ENCODE data around the gene TWNK. TPM values are rescaled to one million over a fixed set of nuclear protein-coding genes. Genes with fewer than 3 reads are reported as not detected.

TWNK gene
- total RNA-seq, 1 experiment from 2014 or later = 13.8 TPM

DNA sequence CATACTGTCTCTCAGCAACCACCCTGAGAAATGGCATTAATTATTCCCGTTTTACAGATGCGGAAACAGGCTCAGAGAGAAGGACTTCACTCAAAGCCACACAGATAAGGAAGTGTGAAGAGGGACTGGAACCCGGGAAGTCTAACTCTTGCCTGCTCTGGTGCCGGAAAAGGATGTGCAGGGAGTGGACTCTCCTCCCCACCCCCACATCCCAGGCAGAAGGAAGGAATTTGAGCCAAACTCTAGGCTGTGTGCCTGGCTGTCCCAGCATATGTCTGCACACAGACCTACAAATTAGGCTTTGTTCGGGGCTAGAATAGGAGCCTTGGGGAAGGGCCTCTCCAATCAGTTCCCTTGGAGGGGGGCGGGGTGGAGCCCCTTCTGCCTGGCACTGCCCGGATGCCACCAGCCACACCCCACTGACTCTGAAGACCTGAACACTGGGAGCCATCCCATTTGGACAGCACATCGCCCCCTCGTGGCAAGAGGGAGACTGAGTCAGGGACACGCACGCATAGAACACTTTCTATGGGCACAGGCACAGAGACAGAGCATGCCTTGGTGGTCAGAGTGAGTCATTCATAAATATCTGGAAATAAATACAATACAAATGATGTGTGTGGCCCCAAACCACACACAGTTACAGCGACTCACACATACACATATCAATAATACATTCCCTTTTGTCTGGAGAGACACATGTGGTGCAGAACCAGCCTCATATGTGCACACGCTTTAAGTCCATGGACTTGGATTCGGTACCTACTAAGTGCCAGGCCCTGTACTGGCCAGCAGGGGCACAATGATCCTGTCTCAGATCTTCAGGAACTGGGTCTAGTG lies 25.4 kb downstream of the TWNK start:
- Mint-ChIP-seq H3K4me1 (ENCODE audit: low read depth, unreplicated experiment) (peaks cover 10% of the 10 kb centered on the region), H3K27ac (ENCODE audit: unreplicated experiment) (peak overlapping the region; percentile 66), H3K36me3 (ENCODE audit: insufficient read depth, unreplicated experiment) (no peaks in the 10 kb centered on the region), H3K9me3 (ENCODE audit: low read depth, unreplicated experiment) (no peaks in the 10 kb centered on the region), H3K27me3 (ENCODE audit: unreplicated experiment) (peaks cover 34% of the 10 kb centered on the region), H3K4me3 (ENCODE audit: low read depth, unreplicated experiment) (no peak overlapping the region)
- TF ChIP-seq, protein P1, sequence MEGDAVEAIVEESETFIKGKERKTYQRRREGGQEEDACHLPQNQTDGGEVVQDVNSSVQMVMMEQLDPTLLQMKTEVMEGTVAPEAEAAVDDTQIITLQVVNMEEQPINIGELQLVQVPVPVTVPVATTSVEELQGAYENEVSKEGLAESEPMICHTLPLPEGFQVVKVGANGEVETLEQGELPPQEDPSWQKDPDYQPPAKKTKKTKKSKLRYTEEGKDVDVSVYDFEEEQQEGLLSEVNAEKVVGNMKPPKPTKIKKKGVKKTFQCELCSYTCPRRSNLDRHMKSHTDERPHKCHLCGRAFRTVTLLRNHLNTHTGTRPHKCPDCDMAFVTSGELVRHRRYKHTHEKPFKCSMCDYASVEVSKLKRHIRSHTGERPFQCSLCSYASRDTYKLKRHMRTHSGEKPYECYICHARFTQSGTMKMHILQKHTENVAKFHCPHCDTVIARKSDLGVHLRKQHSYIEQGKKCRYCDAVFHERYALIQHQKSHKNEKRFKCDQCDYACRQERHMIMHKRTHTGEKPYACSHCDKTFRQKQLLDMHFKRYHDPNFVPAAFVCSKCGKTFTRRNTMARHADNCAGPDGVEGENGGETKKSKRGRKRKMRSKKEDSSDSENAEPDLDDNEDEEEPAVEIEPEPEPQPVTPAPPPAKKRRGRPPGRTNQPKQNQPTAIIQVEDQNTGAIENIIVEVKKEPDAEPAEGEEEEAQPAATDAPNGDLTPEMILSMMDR (IDR thresholded peaks at IDR 0.05; ENCODE audit: unreplicated experiment) = peak; percentile 61
- no TSS peak for BruUV-seq (replicated peaks)
- CTCF ChIA-PET = interaction anchor here (1.6 kb wide), 1 partner anchor 15 kb away, joined by 8 read pairs; no protein-coding TSS in a partner anchor
- intact Hi-C loops (cut with micrococcal nuclease; ENCODE audit: unreplicated experiment) = loop anchor here (2.0 to 5.0 kb wide), 2 partner anchors 16 to 45 kb away; partner anchors contain the start of gene SEMA4G
- DNase-seq = peak; percentile 84

DNA sequence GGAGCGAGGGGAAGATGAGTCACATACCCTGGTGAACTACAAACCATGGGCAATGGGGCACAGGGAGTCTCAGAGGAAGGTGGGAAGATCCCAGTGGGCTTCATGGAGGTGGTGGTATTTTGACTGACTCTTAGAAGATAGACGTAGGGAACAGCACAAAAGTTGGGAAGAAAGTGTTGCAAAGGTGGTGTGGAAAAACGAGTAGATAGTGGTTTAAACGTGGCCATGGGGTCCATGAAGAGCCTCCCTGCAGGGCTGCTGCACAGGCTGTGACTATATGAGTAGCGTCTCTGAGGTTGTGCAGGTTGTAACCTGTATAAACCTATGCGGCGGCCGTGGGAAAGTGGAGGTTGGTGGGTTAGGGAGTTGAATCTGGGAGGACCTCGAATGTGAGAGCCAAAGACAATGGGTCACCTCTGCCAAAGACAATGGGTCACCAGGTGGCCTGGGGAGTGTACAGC lies 26.1 kb downstream of the TWNK start:
- peaks cover 40% of the 10 kb centered on the region for H3K27me3 Mint-ChIP-seq (ENCODE audit: unreplicated experiment)
- H3K4me1 Mint-ChIP-seq (ENCODE audit: low read depth, unreplicated experiment) = peaks cover 10% of the 10 kb centered on the region
- H3K9me3 Mint-ChIP-seq (ENCODE audit: low read depth, unreplicated experiment) = no peaks in the 10 kb centered on the region
- TF ChIP-seq, protein P1 (IDR thresholded peaks at IDR 0.05; ENCODE audit: unreplicated experiment) = no peak
- no peaks in the 10 kb centered on the region for H3K36me3 Mint-ChIP-seq (ENCODE audit: insufficient read depth, unreplicated experiment)
- H3K27ac Mint-ChIP-seq (ENCODE audit: unreplicated experiment) = peak overlapping the region; percentile 66
- BruUV-seq (replicated peaks) = no TSS peak
- DNase-seq = no peak
- intact Hi-C loops (cut with micrococcal nuclease; ENCODE audit: unreplicated experiment) = loop anchor here (2.0 to 5.0 kb wide), 2 partner anchors 17 to 46 kb away; partner anchors contain the start of gene SEMA4G
- no peak overlapping the region for H3K4me3 Mint-ChIP-seq (ENCODE audit: low read depth, unreplicated experiment)
- CTCF ChIA-PET = interaction anchor here (1.5 to 1.6 kb wide), 2 partner anchors 15 to 43 kb away, joined by 5 to 17 read pairs; partner anchors contain the start of gene SEMA4G

DNA sequence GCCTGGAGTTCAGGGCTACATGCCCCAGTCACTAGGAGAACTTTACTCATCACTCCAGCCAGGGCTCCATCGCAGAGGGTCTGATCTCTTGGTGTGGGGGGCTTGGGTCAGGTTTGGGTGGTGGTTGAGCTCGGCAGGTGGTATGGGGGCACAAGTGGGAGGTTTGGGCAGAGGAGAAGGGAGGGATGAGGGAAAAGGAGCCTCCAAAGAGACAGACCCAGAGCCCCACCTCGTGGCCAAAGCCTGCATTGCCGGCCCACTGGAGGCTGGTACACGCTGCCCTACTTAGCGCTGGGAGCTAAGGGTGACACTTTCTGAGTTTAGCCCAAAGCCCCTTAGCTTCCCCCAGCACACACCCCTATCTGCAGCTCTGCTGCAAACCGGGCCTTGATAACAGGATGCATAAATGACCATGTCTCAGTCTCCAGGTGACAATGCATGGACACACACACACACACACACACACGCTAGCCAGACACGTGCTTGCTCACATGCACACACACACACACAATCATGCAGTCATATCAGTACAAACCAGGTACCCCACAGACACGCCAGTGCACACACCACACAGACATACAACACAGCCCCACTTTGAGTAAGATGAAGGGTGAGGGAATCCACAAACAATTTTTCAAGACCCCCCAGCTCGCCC lies 27.0 kb downstream of the TWNK start:
- BruUV-seq (replicated peaks) = no TSS peak
- Mint-ChIP-seq H3K36me3 (ENCODE audit: insufficient read depth, unreplicated experiment) (no peaks in the 10 kb centered on the region), H3K27ac (ENCODE audit: unreplicated experiment) (no peak overlapping the region), H3K4me1 (ENCODE audit: low read depth, unreplicated experiment) (peaks cover 10% of the 10 kb centered on the region), H3K9me3 (ENCODE audit: low read depth, unreplicated experiment) (no peaks in the 10 kb centered on the region), H3K4me3 (ENCODE audit: low read depth, unreplicated experiment) (no peak overlapping the region), H3K27me3 (ENCODE audit: unreplicated experiment) (peaks cover 50% of the 10 kb centered on the region)
- peak; percentile 85 for DNase-seq
- intact Hi-C loops (cut with micrococcal nuclease; ENCODE audit: unreplicated experiment) = loop anchor here (5.0 kb wide), 1 partner anchor 47 kb away; the partner anchor contains the start of gene SEMA4G
- CTCF ChIA-PET = interaction anchor here (0.5 to 1.6 kb wide), 10 partner anchors 12 to 825 kb away, joined by 3 to 17 read pairs (median 3); partner anchors contain the start of genes LZTS2, MRPL43, PDZD7 and SEMA4G
- TF ChIP-seq, protein P1 (IDR thresholded peaks at IDR 0.05; ENCODE audit: unreplicated experiment) = peak; percentile 76

DNA sequence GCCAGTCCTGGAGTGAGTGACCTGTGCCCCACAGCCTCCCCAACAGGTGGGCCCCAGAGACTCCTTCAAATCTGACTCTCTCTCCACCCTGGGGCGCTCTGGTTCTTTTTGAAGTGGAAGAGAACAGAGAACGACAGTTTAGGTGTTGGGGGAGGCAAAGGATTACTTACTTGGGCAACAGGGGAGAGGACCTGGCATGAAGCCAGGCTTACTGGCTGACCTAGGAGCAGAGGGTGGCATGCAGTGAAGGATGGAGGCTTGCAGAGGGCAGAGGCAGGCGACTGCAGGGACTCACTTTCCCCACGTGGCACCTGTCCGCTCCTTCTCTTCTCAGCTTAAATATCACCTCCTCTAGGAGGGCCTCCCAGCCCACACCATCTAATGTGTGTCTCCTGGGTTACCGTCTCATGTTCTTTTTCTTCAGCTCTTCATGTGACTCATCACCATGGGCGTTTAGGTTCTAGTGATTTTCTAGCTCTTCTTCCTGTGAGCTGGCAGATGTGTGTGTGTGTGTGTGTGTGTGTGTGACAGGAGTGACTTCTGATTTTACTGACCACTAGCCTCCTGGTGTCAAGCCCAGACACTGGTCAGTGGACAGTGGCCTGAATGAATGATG lies 27.7 kb downstream of the TWNK start:
- DNase-seq = no peak
- Mint-ChIP-seq H3K27ac (ENCODE audit: unreplicated experiment) (no peak overlapping the region), H3K4me1 (ENCODE audit: low read depth, unreplicated experiment) (peaks cover 10% of the 10 kb centered on the region), H3K9me3 (ENCODE audit: low read depth, unreplicated experiment) (no peaks in the 10 kb centered on the region), H3K4me3 (ENCODE audit: low read depth, unreplicated experiment) (no peak overlapping the region), H3K27me3 (ENCODE audit: unreplicated experiment) (peaks cover 57% of the 10 kb centered on the region), H3K36me3 (ENCODE audit: insufficient read depth, unreplicated experiment) (no peaks in the 10 kb centered on the region)
- TF ChIP-seq, protein P1 (IDR thresholded peaks at IDR 0.05; ENCODE audit: unreplicated experiment) = no peak
- CTCF ChIA-PET = interaction anchor here (0.5 to 1.6 kb wide), 12 partner anchors 12 to 825 kb away, joined by 3 to 17 read pairs (median 3); partner anchors contain the start of genes LZTS2, MRPL43, PDZD7 and SEMA4G
- BruUV-seq (replicated peaks) = no TSS peak
- intact Hi-C loops (cut with micrococcal nuclease; ENCODE audit: unreplicated experiment) = loop anchor here (5.0 kb wide), 1 partner anchor 48 kb away; the partner anchor contains the start of gene SEMA4G
